Measurements from ENCODE around the gene CDIPT.
"Not testable (repeated sequence)": the region's sequence is repeated elsewhere in the genome, so short reads cannot be mapped to it uniquely, and the experiment has no call there.

The CDIPT gene

GRCh38 chr16:29857133-29857760 is 5.8 kb downstream of the CDIPT start:
- no peak for DNase-seq

GRCh38 chr16:29854520-29855100 is 8.4 kb downstream of the CDIPT start:
- DNase-seq = no peak

- no peak for DNase-seq
Measured at GRCh38 chr16:29852654-29853053, 10.4 kb downstream of the CDIPT start.

- DNase-seq = no peak
Measured at GRCh38 chr16:29850998-29851397, 12.0 kb downstream of the CDIPT start.

- no peak for DNase-seq
Measured at GRCh38 chr16:29849505-29849904, 13.5 kb downstream of the CDIPT start.

GRCh38 chr16:29848420-29849297 is 14.4 kb downstream of the CDIPT start:
- DNase-seq = no peak

- DNase-seq = peak; percentile 76
Measured at GRCh38 chr16:29845656-29846055, 17.4 kb downstream of the CDIPT start.

- peak; percentile 31 for DNase-seq
Measured at GRCh38 chr16:29844575-29845331, 18.3 kb downstream of the CDIPT start.

GRCh38 chr16:29843931-29844330 is 19.1 kb downstream of the CDIPT start:
- DNase-seq = no peak

- no peak for DNase-seq
Measured at GRCh38 chr16:29842732-29843346, 20.2 kb downstream of the CDIPT start.

GRCh38 chr16:29841631-29842030 is 21.4 kb downstream of the CDIPT start:
- no peak for DNase-seq

- DNase-seq = no peak
Measured at GRCh38 chr16:29840240-29840639, 22.8 kb downstream of the CDIPT start.

- DNase-seq = no peak
Measured at GRCh38 chr16:29839822-29840221, 23.2 kb downstream of the CDIPT start.

- no peak for DNase-seq
Measured at GRCh38 chr16:29837841-29838240, 25.2 kb downstream of the CDIPT start.

GRCh38 chr16:29836623-29837022 is 26.4 kb downstream of the CDIPT start:
- no peak for DNase-seq

- no peak for DNase-seq
Measured at GRCh38 chr16:29835926-29836325, 27.1 kb downstream of the CDIPT start.

GRCh38 chr16:29834079-29834478 is 28.9 kb downstream of the CDIPT start:
- no peak for DNase-seq

- not testable (repeated sequence) for DNase-seq
Measured at GRCh38 chr16:29833219-29833618, 29.8 kb downstream of the CDIPT start.

GRCh38 chr16:29831490-29831889 is 31.5 kb downstream of the CDIPT start:
- DNase-seq = no peak

GRCh38 chr16:29830774-29831173 is 32.3 kb downstream of the CDIPT start:
- DNase-seq = no peak

- no peak for DNase-seq
Measured at GRCh38 chr16:29826342-29826695, 36.7 kb downstream of the CDIPT start.

GRCh38 chr16:29825145-29826044 is 37.6 kb downstream of the CDIPT start:
- DNase-seq = no peak

Data from DMS79 (cell line).